Kidney (tissue), 14 donors: ENCODE data around the gene SRSF4. TPM values are rescaled to one million over a fixed set of nuclear protein-coding genes. Genes with fewer than 3 reads are reported as not detected.

Experiments
- DNase-seq, 5 donors: peaks; one replicate each; pipeline ENCODE4 v3.0.0-alpha.2; 2013 to 2020
- FAIRE-seq: peaks from 2 replicates; lab custom pipeline; 2012; peaks lifted over from hg19 to GRCh38; lab: Jason Lieb, UNC
- H3K27ac ChIP-seq, 2 donors: one replicate each; pipeline ENCODE4 v1.7.0; 2013; ENCODE audit warnings: low read depth in 2 of 2, low read length in 2 of 2, inconsistent platforms in 1 of 2
- H3K27me3 ChIP-seq: one replicate; pipeline ENCODE4 v1.7.1; 2013; ENCODE audit warnings: low read length, inconsistent platforms; ENCODE audit not compliant: control insufficient read depth, insufficient read depth
- H3K36me3 ChIP-seq, 3 donors: one replicate each; pipeline versions ENCODE4 v1.7.0 to v1.7.1; 2013; ENCODE audit warnings: low read length in 3 of 3, control low read depth in 1 of 3, inconsistent platforms in 1 of 3; ENCODE audit not compliant: insufficient read depth in 3 of 3, control insufficient read depth in 2 of 3
- H3K4me1 ChIP-seq, 3 donors: one replicate each; pipeline versions ENCODE4 v1.7.0 to v1.7.1; 2013; ENCODE audit warnings: low read length in 3 of 3, inconsistent platforms in 1 of 3, low read depth in 1 of 3; ENCODE audit not compliant: control insufficient read depth in 2 of 3, insufficient read depth in 2 of 3
- H3K4me3 ChIP-seq, 3 donors: one replicate each; pipeline versions ENCODE4 v1.7.0 to v1.8.1; 2013; ENCODE audit warnings: low read length in 3 of 3, control low read depth in 1 of 3, inconsistent platforms in 1 of 3
- H3K9ac ChIP-seq, 3 donors: one replicate each; pipeline versions ENCODE4 v1.7.0 to v1.7.1; 2013; ENCODE audit warnings: low read length in 3 of 3, control low read depth in 1 of 3, inconsistent platforms in 1 of 3
- H3K9me3 ChIP-seq, 3 donors: one replicate each; pipeline versions ENCODE4 v1.7.0 to v1.7.1; 2013; ENCODE audit warnings: low read length in 3 of 3, control low read depth in 1 of 3, inconsistent platforms in 1 of 3; ENCODE audit not compliant: control insufficient read depth in 2 of 3, insufficient read depth in 1 of 3
- intact Hi-C: fragments of 100-400 bp; cut with DNase I; formaldehyde crosslinking; loops from one replicate; pipeline ENCODE4 v1.11.1; 2022
- polyA plus RNA-seq: library from polyadenylated mRNA; stranded (reverse); fragments of 350-450 nt; fragmentation: Illumina TruSeq; extraction: RNeasy Lipid Tissue Mini Kit (QIAGEN cat#74804); gene quantifications from one replicate; pipeline ENCODE4 v1.2.3, GENCODE V29; 2014; ENCODE audit warnings: low read depth, low replicate concordance; ENCODE audit not compliant: insufficient read depth
- total RNA-seq: library from RNA; stranded (reverse); fragmentation: NEBNext Ultra II Directional; extraction: Animal tissue kit (Norgen Biotek cat#: 25700); gene quantifications from one replicate; pipeline ENCODE4 v1.2.1, GENCODE V29; 2021
- TF ChIP-seq, protein P1 (sequence below): IDR thresholded peaks from 3 replicates; pipeline ENCODE4 v1.5.1; 2012; ENCODE audit warnings: mild to moderate bottlenecking, moderate library complexity, borderline replicate concordance; ENCODE audit not compliant: insufficient read depth; ENCODE audit errors: extremely low read depth
- donor health status: control.
- donor health status: control.
- donor health status: control.
- donor health status: control.
- donor health status: control.
- donor health status: DM: yes; HTN: yes; CAD: no.
- donor health status: Normal renal cell carcinoma (clear cell type).

SRSF4 gene
- total and polyA plus RNA-seq, 2 donors from 2014 or later = 48.4 to 72.3 TPM

DNA sequence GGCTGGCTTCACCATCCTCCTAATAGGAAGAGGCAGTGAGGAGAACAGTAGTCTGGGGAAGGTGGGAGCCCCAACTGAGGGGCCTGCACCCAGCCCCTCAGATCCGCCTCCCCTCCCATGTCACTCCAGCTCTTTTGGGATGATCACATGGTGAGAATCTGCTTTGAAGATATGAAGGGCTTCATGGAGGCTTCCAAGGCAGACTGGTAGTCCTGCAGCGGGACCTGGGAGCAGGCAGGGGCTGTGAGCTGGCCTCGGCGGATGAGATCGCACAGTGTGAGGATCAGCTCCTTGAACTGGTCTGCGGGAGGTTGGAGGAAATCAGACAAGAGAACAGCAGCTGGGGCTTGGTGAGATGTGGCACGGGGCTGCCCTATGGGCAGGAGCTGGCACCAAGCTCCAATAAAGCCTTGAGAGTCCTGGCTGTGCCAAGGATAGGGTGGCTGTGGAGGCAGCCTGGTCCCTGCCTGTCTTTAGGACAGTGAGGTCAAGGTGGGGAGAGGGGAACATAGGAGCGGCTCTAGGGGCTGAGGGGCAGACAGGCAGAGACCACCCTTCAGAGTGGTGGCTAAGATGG, 12.3 kb upstream of the SRSF4 start:
- TF ChIP-seq, protein P1, sequence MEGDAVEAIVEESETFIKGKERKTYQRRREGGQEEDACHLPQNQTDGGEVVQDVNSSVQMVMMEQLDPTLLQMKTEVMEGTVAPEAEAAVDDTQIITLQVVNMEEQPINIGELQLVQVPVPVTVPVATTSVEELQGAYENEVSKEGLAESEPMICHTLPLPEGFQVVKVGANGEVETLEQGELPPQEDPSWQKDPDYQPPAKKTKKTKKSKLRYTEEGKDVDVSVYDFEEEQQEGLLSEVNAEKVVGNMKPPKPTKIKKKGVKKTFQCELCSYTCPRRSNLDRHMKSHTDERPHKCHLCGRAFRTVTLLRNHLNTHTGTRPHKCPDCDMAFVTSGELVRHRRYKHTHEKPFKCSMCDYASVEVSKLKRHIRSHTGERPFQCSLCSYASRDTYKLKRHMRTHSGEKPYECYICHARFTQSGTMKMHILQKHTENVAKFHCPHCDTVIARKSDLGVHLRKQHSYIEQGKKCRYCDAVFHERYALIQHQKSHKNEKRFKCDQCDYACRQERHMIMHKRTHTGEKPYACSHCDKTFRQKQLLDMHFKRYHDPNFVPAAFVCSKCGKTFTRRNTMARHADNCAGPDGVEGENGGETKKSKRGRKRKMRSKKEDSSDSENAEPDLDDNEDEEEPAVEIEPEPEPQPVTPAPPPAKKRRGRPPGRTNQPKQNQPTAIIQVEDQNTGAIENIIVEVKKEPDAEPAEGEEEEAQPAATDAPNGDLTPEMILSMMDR = no peak
- no peaks in the 10 kb centered on the region for H3K4me1 ChIP-seq
- intact Hi-C loops = no loop called here
- no peaks in the 10 kb centered on the region for H3K9me3 ChIP-seq
- H3K27me3 ChIP-seq = no peaks in the 10 kb centered on the region
- H3K36me3 ChIP-seq = peaks cover 0 to 7% (median 0%) of the 10 kb centered on the region in 3 donors
- no peak overlapping the region for H3K9ac ChIP-seq
- no peak overlapping the region for H3K4me3 ChIP-seq
- H3K27ac ChIP-seq = no peak overlapping the region
- no peak for DNase-seq
- FAIRE-seq = no peak

DNA sequence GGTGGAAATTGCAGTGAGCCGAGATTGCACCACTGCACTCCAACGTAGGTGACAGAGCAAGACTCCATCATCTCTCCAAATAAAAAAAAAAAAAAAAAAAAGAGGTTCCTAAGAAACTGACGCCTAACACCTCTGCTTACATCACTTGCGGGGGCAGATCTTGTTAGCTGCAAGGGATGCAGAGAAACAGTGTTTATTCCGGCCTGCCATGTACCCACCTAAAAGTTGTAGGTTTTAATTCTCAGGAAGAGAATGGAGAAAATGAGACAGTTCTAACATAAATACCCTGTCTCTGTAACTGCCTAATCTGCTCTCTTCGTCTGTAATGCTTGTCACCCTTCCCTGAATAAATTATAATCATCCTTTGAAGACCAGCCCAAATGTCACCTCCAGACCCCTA, 9.0 kb upstream of the SRSF4 start:
- Histone ChIP-seq H3K4me1 (peaks cover 0 to 5% (median 3%) of the 10 kb centered on the region in 3 donors), H3K27me3 (no peaks in the 10 kb centered on the region), H3K27ac (no peak overlapping the region), H3K36me3 (peaks cover 0 to 2% (median 0%) of the 10 kb centered on the region in 3 donors), H3K9ac (no peak overlapping the region), H3K9me3 (no peaks in the 10 kb centered on the region), H3K4me3 (no peak overlapping the region)
- FAIRE-seq (no peak), DNase-seq (no peak)
- intact Hi-C loops = no loop called here
- TF ChIP-seq, protein P1 = no peak

DNA sequence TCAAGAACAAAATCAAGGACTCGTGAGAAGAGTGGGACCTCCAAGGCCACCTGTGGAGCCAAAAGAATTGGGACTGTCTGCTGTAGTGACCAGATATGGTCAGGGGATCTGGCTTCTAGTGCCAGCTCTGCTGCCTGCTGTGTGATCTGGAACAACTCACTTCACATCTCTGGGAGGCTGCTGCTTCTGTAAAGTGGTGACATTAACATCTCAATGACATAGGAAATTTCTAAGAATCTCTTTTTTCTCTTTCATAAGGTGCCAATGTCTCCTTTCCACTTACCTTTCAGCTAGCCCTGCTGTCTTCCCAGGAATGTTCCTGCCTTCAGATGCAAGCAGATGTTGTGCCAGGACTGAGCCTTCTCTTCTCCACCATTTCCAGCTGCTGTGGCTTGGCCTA, 5.0 kb upstream of the SRSF4 start:
- no peak overlapping the region for H3K9ac ChIP-seq
- peaks cover 0 to 5% (median 3%) of the 10 kb centered on the region in 3 donors for H3K4me1 ChIP-seq
- no peaks in the 10 kb centered on the region for H3K9me3 ChIP-seq
- no peak for DNase-seq
- intact Hi-C loops = no loop called here
- H3K4me3 ChIP-seq = no peak overlapping the region
- FAIRE-seq = no peak
- no peaks in the 10 kb centered on the region for H3K36me3 ChIP-seq
- no peaks in the 10 kb centered on the region for H3K27me3 ChIP-seq
- no peak overlapping the region for H3K27ac ChIP-seq
- TF ChIP-seq, protein P1 = no peak

DNA sequence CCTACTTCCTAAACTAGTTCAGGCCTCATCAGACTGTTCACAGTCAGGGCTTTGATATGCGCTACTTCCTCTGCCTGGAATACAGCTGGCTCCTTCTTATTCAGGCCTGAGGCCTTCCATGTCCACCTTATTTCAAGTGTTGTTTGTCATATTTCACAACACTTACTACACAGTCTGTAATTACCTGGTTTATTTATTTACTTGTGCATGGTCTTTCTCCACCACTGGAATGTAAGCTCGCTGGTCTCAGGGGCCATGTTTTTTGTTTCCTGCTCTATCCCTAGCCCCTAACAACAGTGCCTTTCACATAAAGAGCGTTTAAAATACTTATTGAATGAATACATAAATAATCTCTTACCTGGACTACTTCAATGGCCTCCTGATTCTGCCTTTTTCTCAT, 4.6 kb upstream of the SRSF4 start:
- Histone ChIP-seq H3K4me1 (peaks cover 0 to 5% (median 3%) of the 10 kb centered on the region in 3 donors), H3K27ac (no peak overlapping the region), H3K36me3 (no peaks in the 10 kb centered on the region), H3K9me3 (no peaks in the 10 kb centered on the region), H3K4me3 (no peak overlapping the region), H3K27me3 (no peaks in the 10 kb centered on the region), H3K9ac (no peak overlapping the region)
- DNase-seq = no peak
- intact Hi-C loops = no loop called here
- FAIRE-seq = no peak
- TF ChIP-seq, protein P1 = no peak
